ENCODE results near the gene TSC22D3. TPM values are rescaled to one million over a fixed set of nuclear protein-coding genes. Genes with fewer than 3 reads are reported as not detected.
"Not testable (repeated sequence)": the region's sequence is repeated elsewhere in the genome, so short reads cannot be mapped to it uniquely, and the experiment has no call there.

Gene TSC22D3
- total RNA-seq, 1 donor from 2014 or later = 240 TPM

- peak; percentile 41 for DNase-seq (ENCODE audit: low spot score)
Observed at GRCh38 chrX:107712231-107713202, 63.1 kb downstream of the TSC22D3 start.

GRCh38 chrX:107711521-107712181 is 63.9 kb downstream of the TSC22D3 start:
- no peak for DNase-seq (ENCODE audit: low spot score)

- DNase-seq (ENCODE audit: low spot score) = peak; percentile 41
Observed at GRCh38 chrX:107710617-107711391, 64.8 kb downstream of the TSC22D3 start.

GRCh38 chrX:107709266-107709806 is 66.3 kb downstream of the TSC22D3 start:
- peak; percentile 4 for DNase-seq (ENCODE audit: low spot score)

GRCh38 chrX:107708762-107709161 is 66.8 kb downstream of the TSC22D3 start:
- DNase-seq (ENCODE audit: low spot score) = peak; percentile 22

GRCh38 chrX:107707866-107708265 is 67.7 kb downstream of the TSC22D3 start:
- DNase-seq (ENCODE audit: low spot score) = no peak

GRCh38 chrX:107706309-107706708 is 69.3 kb downstream of the TSC22D3 start:
- DNase-seq (ENCODE audit: low spot score) = peak; percentile 19

GRCh38 chrX:107704587-107704986 is 71.0 kb downstream of the TSC22D3 start:
- no peak for DNase-seq (ENCODE audit: low spot score)

GRCh38 chrX:107704181-107704580 is 71.4 kb downstream of the TSC22D3 start:
- no peak for DNase-seq (ENCODE audit: low spot score)

GRCh38 chrX:107701493-107702121 is 74.0 kb downstream of the TSC22D3 start:
- peak; percentile 33 for DNase-seq (ENCODE audit: low spot score)

GRCh38 chrX:107700790-107701189 is 74.8 kb downstream of the TSC22D3 start:
- no peak for DNase-seq (ENCODE audit: low spot score)

GRCh38 chrX:107700317-107700774 is 75.2 kb downstream of the TSC22D3 start:
- DNase-seq (ENCODE audit: low spot score) = peak; percentile 42

GRCh38 chrX:107699616-107700015 is 76.0 kb downstream of the TSC22D3 start:
- DNase-seq (ENCODE audit: low spot score) = no peak

- no peak for DNase-seq (ENCODE audit: low spot score)
Observed at GRCh38 chrX:107691024-107691448, 84.6 kb downstream of the TSC22D3 start.

GRCh38 chrX:107687445-107687844 is 88.1 kb downstream of the TSC22D3 start:
- no peak for DNase-seq (ENCODE audit: low spot score)

GRCh38 chrX:107686792-107687191 is 88.8 kb downstream of the TSC22D3 start:
- no peak for DNase-seq (ENCODE audit: low spot score)

GRCh38 chrX:107686026-107686425 is 89.6 kb downstream of the TSC22D3 start:
- DNase-seq (ENCODE audit: low spot score) = no peak

- not testable (repeated sequence) for DNase-seq (ENCODE audit: low spot score)
Observed at GRCh38 chrX:107685586-107685985, 90.0 kb downstream of the TSC22D3 start.

GRCh38 chrX:107684956-107685385 is 90.6 kb downstream of the TSC22D3 start:
- DNase-seq (ENCODE audit: low spot score) = peak; percentile 86

- DNase-seq (ENCODE audit: low spot score) = no peak
Observed at GRCh38 chrX:107683931-107684330, 91.7 kb downstream of the TSC22D3 start.
